Inflammatory macrophage (primary cell): Measurements from ENCODE around the gene TENM3.

ENCODE experiments used
- DNase-seq, 2 donors: peaks; one replicate each; pipeline ENCODE4 v3.0.0-alpha.2; 2020 to 2022

Gene TENM3

DNA sequence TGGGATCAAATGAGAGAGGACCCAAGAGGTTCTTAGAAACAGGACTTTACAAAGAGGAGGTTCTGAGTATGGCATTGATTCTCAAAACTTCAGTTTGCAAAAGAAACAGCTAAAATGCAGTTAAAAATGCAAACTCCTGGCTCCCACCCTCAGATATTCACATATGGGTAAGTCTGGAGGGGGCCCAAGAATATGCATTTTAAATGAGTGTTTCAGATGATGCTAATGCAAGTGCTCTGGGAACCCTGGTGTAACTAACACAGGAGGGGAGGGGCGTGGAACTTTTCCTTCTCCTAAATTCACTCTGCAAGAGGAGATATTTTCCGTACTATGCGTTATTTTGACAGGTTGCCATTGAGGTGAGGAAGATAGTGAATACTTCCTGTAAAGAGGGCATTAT lies 168.2 kb downstream of the TENM3 start:
- no peak for DNase-seq

DNA sequence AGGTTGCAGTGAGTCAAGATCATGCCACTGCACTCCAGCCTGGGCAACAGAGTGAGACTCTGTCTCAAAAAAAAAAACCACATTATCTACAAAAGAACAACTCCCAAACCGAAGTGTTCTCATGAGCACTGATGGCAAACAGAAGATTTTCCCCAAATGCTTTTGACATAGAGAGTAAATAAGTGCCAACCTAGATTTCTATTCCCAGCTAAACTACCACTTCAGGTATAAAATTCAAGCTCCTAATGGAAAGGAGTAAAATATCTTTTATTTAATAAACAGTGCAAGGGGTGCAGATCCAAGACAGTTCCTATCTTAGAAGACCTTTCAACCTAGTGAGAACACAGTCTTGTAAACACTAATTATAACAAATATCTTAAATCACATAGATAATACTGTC lies 170.3 kb downstream of the TENM3 start:
- DNase-seq = no peak

DNA sequence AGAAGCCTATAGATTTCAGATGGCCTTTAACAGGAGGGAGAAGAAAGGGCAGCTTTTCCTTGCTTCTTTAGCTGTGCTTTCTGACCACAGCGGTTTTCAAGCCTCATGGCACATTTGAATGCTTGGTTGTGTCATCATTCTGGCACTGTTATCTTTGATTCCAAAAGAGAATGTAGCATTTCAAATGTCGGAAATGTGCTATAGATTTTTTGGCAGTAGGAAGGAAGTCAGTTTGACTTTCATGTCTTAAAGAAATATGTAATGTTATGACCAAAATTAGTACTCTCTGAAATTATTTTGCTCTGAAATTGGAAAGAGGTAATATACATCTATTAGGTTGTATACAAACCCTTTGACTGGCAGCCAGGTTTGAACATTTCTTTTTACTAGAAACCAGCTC lies 171.9 kb downstream of the TENM3 start:
- no peak for DNase-seq

DNA sequence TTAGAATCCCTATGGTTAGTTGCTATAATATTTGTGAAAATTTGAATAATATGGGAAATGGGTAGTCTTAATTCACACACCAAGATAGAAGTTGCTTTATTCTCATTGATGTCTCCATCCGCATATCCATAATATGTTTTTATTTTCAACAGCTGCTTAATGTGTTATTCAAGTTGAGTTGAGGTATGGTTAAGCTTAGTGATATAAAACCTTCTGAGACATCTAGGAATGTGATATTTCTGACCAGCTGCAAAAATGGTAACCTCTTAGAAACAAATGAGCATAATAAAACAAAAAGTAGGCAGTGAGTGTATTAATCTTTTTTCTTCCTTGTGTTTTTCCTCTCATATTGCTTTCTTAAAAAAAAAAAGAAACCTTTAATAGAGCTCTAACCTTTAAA lies 172.9 kb downstream of the TENM3 start:
- DNase-seq = no peak

DNA sequence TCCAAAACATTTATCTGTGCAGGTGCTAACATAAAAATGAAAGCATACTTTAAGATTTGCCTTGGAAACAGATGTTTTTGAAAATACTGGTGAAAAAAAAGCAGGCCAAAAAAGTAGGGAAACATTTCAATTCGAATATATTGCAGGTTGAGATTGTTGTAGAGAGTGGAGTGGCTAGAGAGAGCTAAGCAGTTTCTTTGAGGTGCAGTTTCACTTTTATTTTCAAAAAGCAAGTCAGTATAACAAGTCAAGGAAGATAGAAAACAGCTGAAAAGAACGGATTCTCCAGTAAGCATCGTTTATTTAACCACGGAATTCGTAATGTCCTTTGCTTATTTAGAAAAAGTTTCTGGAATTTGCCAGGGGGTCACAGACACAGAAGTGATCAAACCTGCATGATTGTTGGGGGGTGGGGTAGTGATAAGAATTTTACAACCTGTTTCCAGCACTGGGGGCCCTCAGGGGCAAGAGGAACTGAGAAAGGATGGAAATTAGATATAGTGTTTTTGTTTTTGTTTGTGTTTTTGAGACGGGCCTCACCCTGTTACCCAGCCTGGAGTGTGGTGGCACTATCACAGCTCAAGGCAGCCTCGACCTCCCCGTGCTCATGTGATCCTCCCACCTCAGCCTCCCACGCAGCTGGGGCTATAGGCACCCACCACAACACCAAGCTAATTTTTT lies 175.0 kb downstream of the TENM3 start:
- DNase-seq = no peak

DNA sequence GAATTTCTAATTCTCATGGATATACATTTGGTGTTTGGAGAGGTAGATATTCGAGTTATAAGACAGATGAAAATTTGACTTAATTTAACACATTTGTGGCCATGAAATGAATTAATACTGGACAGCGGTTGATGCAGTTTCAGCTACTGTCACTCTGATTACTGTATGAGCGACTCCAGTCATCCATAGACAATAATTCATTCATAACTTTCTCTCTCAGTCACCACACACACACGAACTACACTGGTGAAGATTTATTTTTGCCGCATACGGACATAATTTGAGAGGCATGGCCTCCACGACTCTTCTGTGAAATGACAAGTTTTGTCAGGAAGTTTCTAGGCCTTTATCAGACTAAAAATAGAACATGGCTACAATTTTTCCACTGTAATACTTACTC lies 177.0 kb downstream of the TENM3 start:
- DNase-seq = no peak

DNA sequence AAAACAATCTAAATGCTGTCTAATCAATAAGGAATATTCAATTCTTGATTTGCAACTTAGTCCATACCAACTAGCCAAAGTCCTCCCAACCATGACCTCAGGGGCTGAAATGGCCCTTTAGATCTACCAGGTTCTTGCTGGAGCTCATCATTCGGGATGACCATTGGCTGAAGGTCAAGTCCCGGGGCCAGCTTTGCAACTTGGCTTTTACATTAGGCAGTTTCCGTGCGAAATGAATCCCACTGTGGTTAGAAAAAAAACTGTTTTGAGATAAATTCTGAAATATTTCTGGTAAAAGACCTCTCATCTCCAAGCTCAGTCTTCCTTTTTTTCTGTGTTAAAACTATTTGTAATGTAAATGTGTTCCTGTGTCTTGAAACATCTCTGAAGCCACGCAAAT lies 178.6 kb downstream of the TENM3 start:
- DNase-seq = no peak

DNA sequence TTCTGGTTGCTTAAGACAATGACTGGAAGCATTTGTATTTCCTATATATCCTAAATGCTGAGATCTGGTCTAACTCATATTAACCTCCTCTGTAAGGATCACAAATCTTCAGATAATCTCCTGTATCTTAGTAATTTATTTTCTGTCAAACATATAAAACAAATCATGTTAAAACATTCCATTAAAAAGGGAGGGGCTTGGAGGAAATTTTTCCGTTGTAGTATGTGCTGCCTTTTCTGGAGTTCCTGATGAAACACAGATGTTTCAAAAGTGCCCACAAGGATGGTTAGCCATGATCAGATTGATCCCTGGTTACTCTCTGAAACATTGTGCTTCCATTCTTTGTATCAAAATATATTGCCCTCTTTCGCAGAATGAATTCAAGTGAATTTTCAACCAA lies 182.1 kb downstream of the TENM3 start:
- no peak for DNase-seq

- DNase-seq = no peak
Observed at GRCh38 chr4:182426901-182427300, 183.7 kb downstream of the TENM3 start.

DNA sequence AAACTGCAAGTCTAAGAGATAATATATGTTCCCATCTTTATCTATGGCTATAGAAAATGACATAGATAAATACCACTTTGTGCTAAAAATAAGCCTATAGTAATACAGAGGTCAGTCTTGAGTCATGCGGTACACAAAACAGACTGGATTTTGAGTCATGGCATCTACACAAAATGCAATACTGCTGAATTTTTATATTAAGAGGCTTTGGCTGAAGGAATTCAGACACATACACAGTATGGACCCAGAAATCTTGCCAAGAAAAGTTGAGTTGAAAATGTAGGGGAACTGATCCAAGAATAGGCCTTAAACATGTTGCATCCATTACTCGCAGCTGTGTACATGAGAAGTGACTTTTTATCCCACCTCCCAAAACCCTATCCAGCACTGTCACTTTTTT lies 184.4 kb downstream of the TENM3 start:
- no peak for DNase-seq

GRCh38 chr4:182429896-182430295 lies 186.7 kb downstream of the TENM3 start:
- no peak for DNase-seq

- no peak for DNase-seq
Observed at GRCh38 chr4:182432819-182433218, 189.6 kb downstream of the TENM3 start.

DNA sequence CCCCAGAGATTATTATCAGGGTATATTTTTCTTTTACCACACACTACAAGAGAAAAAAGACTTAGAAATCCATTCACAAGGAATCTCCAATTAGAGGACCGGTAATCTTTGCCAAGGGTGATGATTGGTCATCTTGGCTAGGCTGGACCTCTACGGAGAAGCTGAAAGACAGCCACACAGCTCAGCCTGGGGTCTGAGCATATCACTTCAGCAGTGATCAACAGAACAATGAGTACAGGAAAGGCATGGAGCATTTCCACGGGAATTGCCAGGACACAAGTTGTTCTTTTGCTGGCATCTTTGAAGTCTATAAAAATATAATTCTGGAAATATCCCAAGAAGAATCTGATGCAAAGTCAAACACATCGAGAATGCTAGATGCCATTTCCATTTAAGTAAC lies 191.5 kb downstream of the TENM3 start:
- DNase-seq = no peak

GRCh38 chr4:182435401-182435800 lies 192.2 kb downstream of the TENM3 start:
- DNase-seq = no peak

DNA sequence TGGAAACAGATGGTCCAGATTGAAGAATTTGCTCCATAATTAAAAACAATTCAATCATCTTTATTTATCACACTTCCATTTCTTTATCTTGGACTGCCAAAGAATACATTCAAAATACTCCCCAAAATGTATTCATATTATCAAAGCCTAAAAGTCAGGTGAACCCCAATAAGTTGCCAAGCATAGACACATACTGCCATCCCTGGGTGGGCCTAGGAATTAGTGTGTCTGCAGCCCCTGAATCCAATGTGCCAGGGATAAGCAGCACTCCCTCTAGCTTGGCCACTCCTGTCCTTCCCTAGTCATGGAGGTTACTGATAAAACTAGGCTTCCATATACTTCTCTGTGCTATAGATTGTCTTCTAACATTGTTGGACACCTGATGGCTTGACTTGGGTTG lies 199.9 kb downstream of the TENM3 start:
- no peak for DNase-seq

GRCh38 chr4:182447767-182448280 lies 204.6 kb downstream of the TENM3 start:
- DNase-seq = no peak

- peak in 1 of 2 donors; percentile 2 for DNase-seq
Observed at GRCh38 chr4:182448281-182449151, 205.3 kb downstream of the TENM3 start.

DNA sequence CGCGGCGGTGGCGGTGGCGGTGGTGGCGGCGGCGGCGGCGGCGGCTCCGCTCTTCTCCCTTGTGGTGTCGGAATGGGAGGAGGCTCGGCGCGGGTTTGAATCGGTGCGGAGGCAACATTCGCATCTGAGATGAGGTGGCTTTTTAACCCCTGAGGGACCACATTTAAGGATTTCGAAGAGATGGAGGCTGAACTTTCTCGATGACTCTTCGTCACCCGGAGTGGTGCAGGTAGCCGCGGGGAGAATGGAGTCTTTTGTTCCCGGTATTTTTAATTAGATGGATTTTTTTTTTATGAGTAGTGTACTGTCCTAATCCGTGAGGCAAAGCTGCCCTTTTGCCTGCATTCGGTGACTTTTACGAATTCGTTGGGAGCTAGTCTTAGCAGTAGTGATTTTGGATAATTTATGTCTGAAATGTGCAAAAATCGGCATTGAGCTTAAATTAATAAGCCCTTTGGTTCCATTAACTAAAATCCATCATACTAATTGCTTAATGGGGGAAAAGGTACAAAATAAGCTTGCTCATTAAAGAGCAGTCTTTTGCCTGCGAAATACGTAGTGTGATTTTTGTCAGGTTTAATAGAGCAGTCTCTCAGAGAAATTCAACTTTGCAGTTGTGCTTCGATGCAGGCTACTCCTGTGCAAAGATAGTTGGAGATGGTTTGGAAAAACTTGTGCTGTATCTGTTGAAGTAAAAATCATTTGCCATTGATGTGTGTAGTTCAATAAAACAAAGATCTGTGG lies 206.2 kb downstream of the TENM3 start:
- no peak for DNase-seq

DNA sequence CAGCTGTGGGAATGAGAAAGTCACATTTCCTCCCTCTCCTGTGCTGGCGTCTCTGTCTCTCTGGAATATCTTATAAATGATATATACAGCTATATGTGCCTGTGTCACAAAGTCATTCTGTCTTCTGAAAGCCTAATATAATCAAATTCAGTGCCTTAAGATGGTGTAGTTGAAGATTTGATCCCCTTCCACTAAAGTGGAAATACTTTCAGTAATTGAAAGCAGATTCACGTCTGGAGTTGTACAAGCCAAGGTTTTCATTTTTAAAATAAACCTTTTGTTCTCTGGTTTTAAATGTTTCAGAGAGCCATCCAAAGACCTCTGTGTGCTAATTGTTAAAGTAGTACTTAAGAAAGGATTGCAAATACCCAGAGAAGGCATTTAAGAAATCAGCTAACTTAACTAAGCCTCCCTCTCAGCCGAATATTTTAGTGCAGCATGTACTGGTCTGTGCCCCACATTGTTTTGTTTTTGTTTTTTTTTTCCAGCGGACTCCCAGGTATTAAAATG lies 206.8 kb downstream of the TENM3 start:
- DNase-seq = no peak

GRCh38 chr4:182451441-182451840 lies 208.2 kb downstream of the TENM3 start:
- no peak for DNase-seq

DNA sequence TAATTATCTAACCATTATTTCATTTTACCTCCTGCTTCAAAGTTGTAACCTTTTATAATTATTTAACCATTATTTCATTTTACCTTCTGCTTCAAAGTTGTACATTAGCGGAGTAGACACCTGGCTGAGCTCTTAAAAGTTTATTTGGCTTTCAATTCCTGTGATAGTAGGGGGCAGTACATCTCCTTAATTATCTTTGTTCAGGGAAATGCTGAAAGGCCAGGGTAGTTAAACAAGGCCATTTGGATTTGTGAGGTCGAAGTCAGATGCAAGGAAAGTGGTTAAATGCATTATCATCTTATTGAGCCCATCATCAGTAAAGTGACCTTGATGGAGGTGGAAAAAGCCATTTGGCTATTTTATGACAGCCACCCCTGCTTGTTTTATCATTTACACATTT lies 210.6 kb downstream of the TENM3 start:
- no peak for DNase-seq

- DNase-seq = no peak
Observed at GRCh38 chr4:182454440-182455013, 211.3 kb downstream of the TENM3 start.

DNA sequence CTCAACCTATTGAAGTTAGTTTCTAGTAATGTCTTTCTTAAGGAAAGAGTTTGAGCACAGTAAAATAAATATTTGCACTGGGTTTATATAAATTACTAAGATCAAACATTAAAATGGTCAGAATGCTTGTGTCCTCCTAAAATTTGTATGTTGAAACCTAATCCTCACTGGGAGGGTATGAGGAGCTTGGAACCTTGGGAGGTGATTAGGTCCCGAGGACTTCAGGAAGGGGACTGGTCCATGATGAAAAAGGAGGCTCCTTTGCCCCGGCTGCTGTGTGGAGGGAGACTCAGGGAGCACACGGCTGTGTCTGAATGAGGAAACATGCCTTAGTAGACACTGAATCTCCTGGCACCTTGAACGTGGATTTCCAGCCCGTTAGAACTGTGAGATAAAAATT lies 221.9 kb downstream of the TENM3 start:
- no peak for DNase-seq
